ENCODE measurements around the gene MICU1. TPM values are rescaled to one million over a fixed set of nuclear protein-coding genes. Genes with fewer than 3 reads are reported as not detected.

MICU1 gene
- total RNA-seq, 1 donor from 2014 or later: 28.7 TPM

GRCh38 chr10:72605122-72605521 is 20.8 kb downstream of the MICU1 start:
- Mint-ChIP-seq H3K27me3 (ENCODE audit: low read depth, unreplicated experiment) (no peaks in the 10 kb centered on the region), H3K36me3 (ENCODE audit: low read depth, unreplicated experiment) (peaks cover 6% of the 10 kb centered on the region), H3K9me3 (ENCODE audit: unreplicated experiment) (peaks cover 1% of the 10 kb centered on the region), H3K4me3 (ENCODE audit: unreplicated experiment) (no peak overlapping the region), H3K27ac (ENCODE audit: unreplicated experiment) (no peak overlapping the region), H3K4me1 (ENCODE audit: low read depth, unreplicated experiment) (no peaks in the 10 kb centered on the region)
- Histone ChIP-seq H3K4me3 (ENCODE audit: insufficient read depth, low read depth, low read length) (no peak overlapping the region), H3K4me2 (ENCODE audit: low read length) (no peak overlapping the region), H4K20me1 (ENCODE audit: insufficient read depth, low read length) (peaks cover 3% of the 10 kb centered on the region), H3K4me1 (ENCODE audit: insufficient read depth, low read length) (no peaks in the 10 kb centered on the region), H3K9ac (ENCODE audit: low read length) (no peak overlapping the region), H3K36me3 (ENCODE audit: insufficient read depth, low read length) (no peaks in the 10 kb centered on the region), H3K27me3 (ENCODE audit: insufficient read depth, low read length) (no peaks in the 10 kb centered on the region), H3K9me3 (ENCODE audit: insufficient read depth, low read depth, low read length) (no peaks in the 10 kb centered on the region), H3K79me2 (ENCODE audit: insufficient read depth, low read length) (peaks cover 10% of the 10 kb centered on the region), H3K27ac (ENCODE audit: low read depth, low read length) (no peak overlapping the region), H2AFZ (ENCODE audit: low read depth, low read length) (no peak overlapping the region)
- DNase-seq (ENCODE audit: low read depth) (peak; percentile 55), FAIRE-seq (no peak)
- TF ChIP-seq EZH2 (IDR thresholded peaks at IDR 0.05; ENCODE audit: insufficient read depth, low read length): no peak
- TF ChIP-seq, protein P1, sequence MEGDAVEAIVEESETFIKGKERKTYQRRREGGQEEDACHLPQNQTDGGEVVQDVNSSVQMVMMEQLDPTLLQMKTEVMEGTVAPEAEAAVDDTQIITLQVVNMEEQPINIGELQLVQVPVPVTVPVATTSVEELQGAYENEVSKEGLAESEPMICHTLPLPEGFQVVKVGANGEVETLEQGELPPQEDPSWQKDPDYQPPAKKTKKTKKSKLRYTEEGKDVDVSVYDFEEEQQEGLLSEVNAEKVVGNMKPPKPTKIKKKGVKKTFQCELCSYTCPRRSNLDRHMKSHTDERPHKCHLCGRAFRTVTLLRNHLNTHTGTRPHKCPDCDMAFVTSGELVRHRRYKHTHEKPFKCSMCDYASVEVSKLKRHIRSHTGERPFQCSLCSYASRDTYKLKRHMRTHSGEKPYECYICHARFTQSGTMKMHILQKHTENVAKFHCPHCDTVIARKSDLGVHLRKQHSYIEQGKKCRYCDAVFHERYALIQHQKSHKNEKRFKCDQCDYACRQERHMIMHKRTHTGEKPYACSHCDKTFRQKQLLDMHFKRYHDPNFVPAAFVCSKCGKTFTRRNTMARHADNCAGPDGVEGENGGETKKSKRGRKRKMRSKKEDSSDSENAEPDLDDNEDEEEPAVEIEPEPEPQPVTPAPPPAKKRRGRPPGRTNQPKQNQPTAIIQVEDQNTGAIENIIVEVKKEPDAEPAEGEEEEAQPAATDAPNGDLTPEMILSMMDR (IDR thresholded peaks at IDR 0.05; ENCODE audit: insufficient read depth, low read depth, low read length): no peak

- no peak overlapping the region for H3K4me3 ChIP-seq (ENCODE audit: insufficient read depth, low read depth, low read length)
- H3K4me1 ChIP-seq (ENCODE audit: insufficient read depth, low read length): no peaks in the 10 kb centered on the region
- no peak for FAIRE-seq
- no peak for DNase-seq (ENCODE audit: low read depth)
- H3K9me3 Mint-ChIP-seq (ENCODE audit: unreplicated experiment): no peaks in the 10 kb centered on the region
- no peak for TF ChIP-seq EZH2 (IDR thresholded peaks at IDR 0.05; ENCODE audit: insufficient read depth, low read length)
- TF ChIP-seq, protein P1 (IDR thresholded peaks at IDR 0.05; ENCODE audit: insufficient read depth, low read depth, low read length): no peak
- no peaks in the 10 kb centered on the region for H3K9me3 ChIP-seq (ENCODE audit: insufficient read depth, low read depth, low read length)
- H2AFZ ChIP-seq (ENCODE audit: low read depth, low read length): no peak overlapping the region
- no peaks in the 10 kb centered on the region for H4K20me1 ChIP-seq (ENCODE audit: insufficient read depth, low read length)
- no peak overlapping the region for H3K27ac Mint-ChIP-seq (ENCODE audit: unreplicated experiment)
- peaks cover 2% of the 10 kb centered on the region for H3K36me3 Mint-ChIP-seq (ENCODE audit: low read depth, unreplicated experiment)
- H3K4me1 Mint-ChIP-seq (ENCODE audit: low read depth, unreplicated experiment): peaks cover 5% of the 10 kb centered on the region
- H3K27ac ChIP-seq (ENCODE audit: low read depth, low read length): no peak overlapping the region
- H3K9ac ChIP-seq (ENCODE audit: low read length): no peak overlapping the region
- no peak overlapping the region for H3K4me3 Mint-ChIP-seq (ENCODE audit: unreplicated experiment)
- no peaks in the 10 kb centered on the region for H3K36me3 ChIP-seq (ENCODE audit: insufficient read depth, low read length)
- H3K4me2 ChIP-seq (ENCODE audit: low read length): no peak overlapping the region
- peaks cover 5% of the 10 kb centered on the region for H3K79me2 ChIP-seq (ENCODE audit: insufficient read depth, low read length)
- no peaks in the 10 kb centered on the region for H3K27me3 ChIP-seq (ENCODE audit: insufficient read depth, low read length)
- no peaks in the 10 kb centered on the region for H3K27me3 Mint-ChIP-seq (ENCODE audit: low read depth, unreplicated experiment)
Observed at GRCh38 chr10:72601144-72601543, 24.7 kb downstream of the MICU1 start.

- no peaks in the 10 kb centered on the region for H3K9me3 Mint-ChIP-seq (ENCODE audit: unreplicated experiment)
- H3K27ac Mint-ChIP-seq (ENCODE audit: unreplicated experiment): no peak overlapping the region
- H3K4me3 Mint-ChIP-seq (ENCODE audit: unreplicated experiment): no peak overlapping the region
- Histone ChIP-seq H4K20me1 (ENCODE audit: insufficient read depth, low read length) (peaks cover 4% of the 10 kb centered on the region), H3K27ac (ENCODE audit: low read depth, low read length) (no peak overlapping the region), H2AFZ (ENCODE audit: low read depth, low read length) (no peak overlapping the region), H3K9me3 (ENCODE audit: insufficient read depth, low read depth, low read length) (no peaks in the 10 kb centered on the region), H3K79me2 (ENCODE audit: insufficient read depth, low read length) (peaks cover 5% of the 10 kb centered on the region), H3K36me3 (ENCODE audit: insufficient read depth, low read length) (no peaks in the 10 kb centered on the region), H3K27me3 (ENCODE audit: insufficient read depth, low read length) (no peaks in the 10 kb centered on the region), H3K4me3 (ENCODE audit: insufficient read depth, low read depth, low read length) (no peak overlapping the region), H3K4me1 (ENCODE audit: insufficient read depth, low read length) (no peaks in the 10 kb centered on the region), H3K9ac (ENCODE audit: low read length) (no peak overlapping the region), H3K4me2 (ENCODE audit: low read length) (no peak overlapping the region)
- peaks cover 2% of the 10 kb centered on the region for H3K36me3 Mint-ChIP-seq (ENCODE audit: low read depth, unreplicated experiment)
- peaks cover 5% of the 10 kb centered on the region for H3K4me1 Mint-ChIP-seq (ENCODE audit: low read depth, unreplicated experiment)
- no peak for FAIRE-seq
- H3K27me3 Mint-ChIP-seq (ENCODE audit: low read depth, unreplicated experiment): no peaks in the 10 kb centered on the region
- DNase-seq (ENCODE audit: low read depth): no peak
- TF ChIP-seq EZH2 (IDR thresholded peaks at IDR 0.05; ENCODE audit: insufficient read depth, low read length): no peak
- TF ChIP-seq, protein P1 (IDR thresholded peaks at IDR 0.05; ENCODE audit: insufficient read depth, low read depth, low read length): no peak
Observed at GRCh38 chr10:72598769-72599701, 26.8 kb downstream of the MICU1 start.

Data from astrocyte (in vitro differentiated cells and primary cell).